BJ (cell line): ENCODE data around the gene PPP1R1B. TPM values are rescaled to one million over a fixed set of nuclear protein-coding genes. Genes with fewer than 3 reads are reported as not detected.

Experiments
- CTCF ChIA-PET: fragments of 350-600 bp; formaldehyde crosslinking; extraction: SDS; loops from one replicate; lab custom pipeline; 2021; ENCODE audit warnings: antibody characterized with exemption, inconsistent platforms; lab: Yijun Ruan, JAX
- POLR2A ChIA-PET: fragments of 300-600 bp; sonication (Branson Sonifier 250); formaldehyde crosslinking; extraction: SDS; loops from one replicate; lab custom pipeline; 2021; ENCODE audit warnings: antibody characterized with exemption; lab: Charles Lee
- DNase-seq: peaks from one replicate; pipeline ENCODE4 v3.0.0-alpha.2; 2011; ENCODE audit warnings: low read depth
- H3K27me3 ChIP-seq: 2 replicates; pipeline ENCODE4 v1.6.0; 2011; ENCODE audit warnings: low read length; ENCODE audit not compliant: control insufficient read depth, insufficient read depth
- H3K36me3 ChIP-seq: 2 replicates; pipeline ENCODE4 v1.5.1; 2011; ENCODE audit warnings: low read length; ENCODE audit not compliant: control insufficient read depth, insufficient read depth
- H3K4me3 ChIP-seq: 2 replicates; pipeline ENCODE4 v1.5.1; 2011; ENCODE audit warnings: low read depth, mild to moderate bottlenecking, control low read depth, low read length
- CTCF ChIP-seq: IDR thresholded peaks from 2 replicates; pipeline ENCODE4 v1.5.1; 2011; ENCODE audit warnings: low read depth, mild to moderate bottlenecking, control low read depth, inconsistent platforms, low read length, moderate library complexity; ENCODE audit not compliant: insufficient read depth
- polyA plus RNA-seq: library from polyadenylated mRNA; depleted of rRNA; stranded (reverse); fragments of >200 nt; gene quantifications from 2 replicates; pipeline ENCODE4 v1.2.3, GENCODE V29; 2011

Gene PPP1R1B
- polyA plus RNA-seq, 1 experiment, result not detected

- no peak for DNase-seq
- Histone ChIP-seq H3K36me3 (no peaks in the 10 kb centered on the region), H3K27me3 (peaks cover 19% of the 10 kb centered on the region), H3K4me3 (no peak overlapping the region)
- POLR2A ChIA-PET, result no interaction called here
- CTCF ChIA-PET, result interaction anchor here (1.1 to 16.9 kb wide), 6 partner anchors 16 to 123 kb away, joined by 3 to 185 read pairs (median 7); partner anchors contain the start of gene PPP1R1B
- TF ChIP-seq CTCF, result no peak
These were observed 44.0 kb downstream of the PPP1R1B start for GRCh38 chr17:39670746-39671145.

GRCh38 chr17:39671651-39672521, 45.1 kb downstream of the PPP1R1B start:
- peaks cover 18% of the 10 kb centered on the region for H3K27me3 ChIP-seq
- ChIA-PET POLR2A (no interaction called here), CTCF (interaction anchor here (0.9 to 16.9 kb wide), 13 partner anchors 8 to 125 kb away, joined by 3 to 185 read pairs (median 5); partner anchors contain the start of genes PGAP3 and PPP1R1B)
- peak; percentile 64 for TF ChIP-seq CTCF
- H3K36me3 ChIP-seq, result no peaks in the 10 kb centered on the region
- no peak for DNase-seq
- no peak overlapping the region for H3K4me3 ChIP-seq

DNA sequence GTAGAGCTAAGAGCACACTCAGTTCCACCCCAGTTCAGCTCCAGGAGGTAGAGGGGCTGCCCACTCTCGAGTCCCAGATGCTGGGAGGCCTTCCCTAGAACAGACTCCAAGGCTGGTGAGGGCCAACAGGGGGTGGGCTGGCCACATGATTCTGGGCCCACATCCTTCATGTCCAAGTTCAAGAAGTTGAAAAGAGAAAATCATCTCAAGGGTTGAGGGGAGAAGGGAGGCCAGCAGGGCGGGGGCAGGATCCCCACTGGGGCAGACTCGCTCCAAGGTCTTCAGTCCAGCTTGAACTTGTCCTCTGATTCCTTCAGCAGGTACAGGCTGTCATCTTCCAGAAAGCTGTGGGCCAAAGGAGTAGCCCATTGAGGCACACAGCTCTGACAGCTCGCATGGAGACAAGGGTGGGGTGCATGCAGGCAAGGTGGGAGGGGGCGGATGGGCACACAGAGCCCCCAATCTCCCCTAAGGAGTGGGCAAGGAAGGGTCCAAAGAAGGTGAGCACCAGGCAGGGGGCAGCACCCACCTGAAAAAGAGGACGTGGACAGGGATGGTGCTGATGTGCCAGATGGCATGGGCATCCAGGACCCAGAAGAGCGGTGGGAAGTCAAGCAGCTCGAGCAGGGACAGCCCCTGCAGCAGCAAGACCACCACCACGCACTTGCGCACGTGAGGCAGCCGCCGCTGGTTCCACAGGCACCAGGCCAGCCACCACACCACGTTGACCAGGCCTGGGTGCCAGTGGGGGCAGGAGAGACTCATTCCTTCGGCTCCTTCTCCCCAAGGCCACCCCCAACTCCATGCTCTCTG, 46.0 kb downstream of the PPP1R1B start:
- ChIA-PET CTCF (interaction anchor here (0.9 to 16.9 kb wide), 12 partner anchors 9 to 125 kb away, joined by 3 to 185 read pairs (median 5); partner anchors contain the start of genes PGAP3 and PPP1R1B), POLR2A (no interaction called here)
- no peak for TF ChIP-seq CTCF
- no peak for DNase-seq
- H3K4me3 ChIP-seq, result no peak overlapping the region
- H3K27me3 ChIP-seq, result peaks cover 15% of the 10 kb centered on the region
- no peaks in the 10 kb centered on the region for H3K36me3 ChIP-seq

DNA sequence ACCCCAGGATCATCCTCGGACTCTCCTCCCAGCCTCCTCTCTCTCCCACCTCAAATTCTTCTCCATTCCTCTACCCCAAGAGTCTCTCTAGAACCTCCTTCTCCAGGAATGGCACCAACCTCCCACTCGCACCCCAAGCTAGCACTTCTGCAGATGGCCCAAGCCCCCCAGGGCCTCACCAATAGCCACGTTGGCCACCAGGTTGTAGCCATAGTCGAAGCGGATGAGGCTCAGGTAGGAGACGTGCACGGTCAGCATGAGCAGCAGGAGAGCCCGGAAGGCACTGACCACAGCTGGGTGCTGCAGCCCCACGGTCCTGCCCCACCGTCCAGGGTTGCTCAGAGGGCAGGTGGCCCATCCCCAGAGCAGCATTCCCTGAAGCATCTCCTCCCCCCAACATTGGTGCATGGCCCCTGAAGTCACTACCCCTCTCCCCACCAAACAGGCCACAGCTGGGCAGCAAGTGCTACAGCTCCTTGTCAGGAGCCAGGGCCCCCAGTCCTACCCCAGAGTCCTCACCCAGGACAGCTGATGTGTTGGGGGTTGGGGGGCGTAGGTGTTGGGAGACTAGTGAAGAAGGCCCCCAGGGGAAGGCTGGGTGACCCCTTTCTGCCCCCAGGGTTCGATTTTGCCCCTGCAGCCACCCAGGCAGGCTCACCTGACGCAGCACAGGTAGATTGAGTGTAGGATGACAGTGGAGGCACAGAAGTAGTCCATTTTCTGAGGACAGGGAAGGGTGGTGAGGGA, 46.8 kb downstream of the PPP1R1B start:
- Histone ChIP-seq H3K4me3 (no peak overlapping the region), H3K27me3 (peaks cover 15% of the 10 kb centered on the region), H3K36me3 (no peaks in the 10 kb centered on the region)
- DNase-seq, result no peak
- ChIA-PET CTCF (interaction anchor here (1.6 to 16.9 kb wide), 3 partner anchors 10 to 51 kb away, joined by 4 to 185 read pairs (median 8); partner anchors contain the start of genes PGAP3 and PPP1R1B), POLR2A (no interaction called here)
- TF ChIP-seq CTCF, result no peak
